Activated effector memory CD4-positive, alpha-beta T cell treated with Interleukin-2 at 50 U/mL for 16 hours (primary cell): ENCODE measurements around the gene NMRK1.
A peak's percentile ranks its signal among the peaks of the same experiment; 100 is the strongest.

Experiments used
- DNase-seq: peaks from one replicate; pipeline ENCODE4 v3.0.0-alpha.2; 2020

Gene NMRK1

DNA sequence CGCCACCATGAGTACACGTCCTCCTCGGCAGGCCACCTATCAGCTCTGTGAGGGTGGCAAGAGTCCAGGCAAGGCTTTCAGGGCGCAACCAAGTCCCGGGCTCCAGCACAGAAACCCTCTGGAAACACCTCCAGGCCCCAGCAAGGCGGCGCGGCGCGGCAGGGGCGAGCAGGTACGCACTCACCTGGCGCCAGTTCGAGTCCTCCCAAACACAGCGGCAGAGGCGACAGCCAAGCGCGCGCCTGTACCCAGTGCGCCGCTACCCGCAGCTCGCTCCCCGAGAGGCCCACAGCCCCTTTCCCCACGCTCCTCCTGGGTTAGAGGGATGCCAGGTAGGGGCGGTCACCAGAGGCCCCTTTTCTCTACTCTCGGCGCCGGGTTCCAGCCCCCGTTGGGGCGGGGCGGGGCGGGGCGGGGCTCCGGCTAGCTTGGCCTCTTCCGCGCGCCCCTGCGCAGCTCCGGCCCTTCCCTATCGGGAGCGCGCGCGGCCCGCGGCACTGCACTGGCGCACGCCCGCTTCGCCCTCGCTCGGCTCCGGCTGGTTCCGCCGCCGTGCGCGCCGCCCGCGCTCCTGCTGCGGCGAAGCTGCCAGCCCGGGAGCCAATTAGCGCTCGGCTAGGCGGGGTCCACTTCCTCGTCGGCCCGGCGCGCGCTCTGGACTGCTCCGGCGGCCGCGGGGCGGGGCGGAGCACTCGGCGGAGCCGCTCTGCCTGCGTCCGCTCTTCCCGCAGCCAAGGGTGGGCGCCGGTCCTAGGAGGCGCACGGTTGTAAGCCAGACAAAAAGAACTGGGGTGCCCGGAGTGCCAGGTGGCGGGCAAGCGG, at the start of gene NMRK1, which contains the start of gene OSTF1:
Gene NMRK1 (minus strand): TSS at position 332 of the 822 bp plus-strand sequence. CDS start 5,040 bp downstream, outside the sequence.
Gene OSTF1 (plus strand): TSS at position 691 of the 822 bp plus-strand sequence. CDS start 179 bp downstream, outside the sequence.
- peak; percentile 91 for DNase-seq

DNA sequence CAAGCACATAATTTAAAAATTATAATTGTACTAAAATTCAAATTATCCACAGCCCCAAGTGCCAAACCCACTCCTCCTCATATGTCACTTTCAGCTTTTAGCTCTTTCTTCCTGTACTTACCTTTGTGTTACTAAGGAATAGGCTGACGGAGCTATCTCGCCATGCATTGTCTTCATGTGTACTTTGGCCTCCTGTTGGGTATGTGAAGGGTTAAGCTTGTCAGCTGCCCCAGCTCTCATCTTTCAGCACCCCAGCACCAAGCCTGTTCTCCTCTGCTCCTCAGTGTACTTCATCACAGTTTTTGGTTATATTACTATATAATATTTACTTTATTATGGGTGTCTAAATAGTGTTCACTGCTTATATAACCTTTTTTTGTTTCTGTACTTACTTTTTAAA, 46.5 kb upstream of the NMRK1 start:
- no peak for DNase-seq

DNA sequence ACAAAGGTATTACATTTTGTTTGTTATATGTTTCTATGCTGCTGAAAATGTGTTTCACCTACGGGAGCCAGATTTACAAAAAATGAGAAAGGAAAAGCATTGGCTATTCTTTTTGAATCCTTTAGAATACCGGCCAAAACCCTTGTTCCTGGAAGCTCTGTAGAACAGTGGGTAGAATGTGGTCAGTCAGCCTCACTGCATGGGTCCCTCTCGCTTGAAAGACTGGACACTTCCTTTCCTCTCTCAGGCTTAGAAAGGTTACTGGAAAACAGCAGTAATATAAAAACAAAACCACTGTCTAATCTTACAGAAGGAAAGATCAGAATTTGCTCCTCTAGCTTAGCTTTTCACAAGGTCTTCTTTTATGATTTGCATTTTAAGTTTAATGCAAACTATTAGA, 45.4 kb upstream of the NMRK1 start:
- DNase-seq: no peak

DNA sequence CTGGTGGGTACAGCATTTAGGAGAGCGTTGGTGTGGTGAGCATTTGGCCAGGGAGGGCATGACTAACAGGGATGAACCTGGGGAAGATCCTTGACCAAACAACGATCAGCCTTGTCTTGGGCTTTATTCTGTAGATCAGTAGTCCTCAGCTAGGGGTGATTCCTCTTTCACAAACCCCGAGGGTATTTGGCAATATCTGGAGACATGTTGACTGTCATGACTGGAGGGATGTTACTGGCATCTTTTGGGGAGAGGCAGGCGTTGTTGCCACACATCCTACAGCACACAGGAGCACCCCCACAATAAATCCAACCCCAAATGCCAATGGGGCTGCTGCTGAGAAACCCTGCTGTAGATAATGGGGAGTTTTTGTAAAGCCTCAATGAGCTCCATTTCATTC, 44.3 kb upstream of the NMRK1 start:
- DNase-seq: no peak

DNA sequence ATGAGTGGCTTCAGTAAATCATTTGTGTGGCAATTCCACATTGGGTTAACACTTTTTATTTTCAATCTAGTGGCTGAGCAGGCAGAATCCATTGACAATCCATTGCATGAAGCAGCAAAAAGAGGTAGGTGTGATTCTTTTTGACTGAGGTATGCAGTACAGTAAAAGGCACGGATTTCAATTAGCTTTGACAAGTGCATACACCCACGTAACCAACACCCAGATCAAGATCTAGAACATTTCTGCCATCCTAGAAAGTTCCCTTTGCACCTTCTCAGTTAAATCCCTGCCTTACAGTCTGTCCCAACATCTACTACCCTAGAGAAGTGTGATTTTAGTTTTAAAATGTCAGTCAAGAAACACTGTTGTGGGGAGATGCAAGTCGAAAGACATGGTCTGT, 43.7 kb upstream of the NMRK1 start:
- DNase-seq: no peak

DNA sequence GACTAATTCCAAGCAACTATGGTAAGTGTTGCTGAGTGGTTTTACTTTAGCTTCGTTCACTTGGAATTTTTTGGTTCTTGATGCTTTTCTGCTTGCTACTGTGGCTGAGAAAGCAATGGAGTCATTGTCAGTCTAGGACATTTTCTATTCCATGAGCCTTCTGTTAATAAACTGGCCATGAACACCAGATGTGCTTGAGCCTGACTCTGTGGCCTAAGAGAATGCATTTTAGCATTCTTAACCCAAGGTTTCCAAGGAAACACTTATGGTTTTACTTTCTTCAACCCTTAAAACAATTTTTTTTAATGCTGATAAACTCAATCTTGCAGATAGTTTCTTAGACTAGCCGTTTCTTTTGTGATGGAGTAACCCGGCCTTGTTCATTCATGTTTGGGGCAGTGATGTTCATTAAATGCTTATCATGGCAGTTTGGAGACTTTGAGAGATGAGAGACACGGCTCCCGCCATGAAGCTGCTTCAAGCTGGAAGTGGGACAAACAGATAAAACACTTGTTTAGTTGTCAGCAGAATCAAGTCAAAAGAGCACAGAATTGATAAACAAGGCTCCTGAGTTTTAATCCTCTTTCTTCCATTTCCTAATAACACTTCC, 42.8 kb upstream of the NMRK1 start:
- DNase-seq: no peak

DNA sequence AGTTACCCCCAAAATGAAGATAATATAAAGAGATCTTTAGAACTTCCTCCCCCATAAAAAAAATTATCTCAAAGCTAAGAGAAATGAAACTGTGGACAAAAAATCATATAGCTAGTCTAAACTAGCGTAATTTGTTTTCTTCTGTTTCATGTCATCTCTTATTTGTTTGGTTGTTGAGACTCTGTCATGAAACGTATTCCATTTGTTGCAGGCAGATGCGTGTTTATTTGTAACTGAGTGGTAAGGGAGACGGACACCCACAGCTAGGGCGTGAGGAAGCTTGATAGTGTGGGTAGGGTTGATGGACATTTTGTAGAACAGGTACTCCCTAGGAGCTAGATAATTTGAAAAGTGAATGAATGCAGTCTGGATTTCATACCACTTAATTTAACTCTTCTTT, 42.2 kb upstream of the NMRK1 start:
- no peak for DNase-seq

DNA sequence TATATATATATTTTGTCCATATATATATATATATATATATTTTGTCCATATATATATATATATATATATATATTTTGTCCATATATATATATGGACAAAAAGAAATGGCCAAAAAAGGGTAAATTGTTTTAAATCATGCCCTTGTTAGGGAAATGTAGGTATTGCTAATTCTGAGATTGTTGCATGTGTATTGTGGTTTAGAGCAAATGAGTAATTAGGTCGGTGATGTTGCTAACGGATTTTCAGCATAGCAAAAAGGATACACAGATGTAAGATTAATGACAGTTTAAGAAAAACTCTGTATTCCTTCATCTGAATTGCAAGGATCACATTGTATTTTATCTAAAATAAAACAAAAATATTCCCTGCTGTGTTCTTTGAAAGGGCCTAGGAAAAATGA, 40.6 kb upstream of the NMRK1 start:
- DNase-seq: no peak

DNA sequence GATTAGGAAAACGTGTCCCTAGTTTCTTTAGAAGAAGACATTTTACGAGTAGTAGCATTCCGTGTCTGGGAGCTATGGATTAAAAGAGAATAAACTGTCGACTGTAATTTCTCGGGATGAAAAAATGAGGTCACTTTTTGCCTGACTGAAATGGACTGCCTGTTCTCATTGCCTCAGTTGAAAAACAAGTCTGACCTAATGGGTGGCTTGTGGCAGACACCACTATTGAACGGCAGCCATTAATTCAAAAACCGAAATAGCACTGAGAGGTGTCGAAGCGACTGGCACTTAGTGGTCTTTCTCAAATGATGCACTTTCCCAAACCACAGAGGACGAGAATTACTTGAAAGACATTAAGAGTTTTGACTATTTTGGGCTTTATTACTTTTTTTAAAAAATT, 35.7 kb upstream of the NMRK1 start:
- DNase-seq: no peak

DNA sequence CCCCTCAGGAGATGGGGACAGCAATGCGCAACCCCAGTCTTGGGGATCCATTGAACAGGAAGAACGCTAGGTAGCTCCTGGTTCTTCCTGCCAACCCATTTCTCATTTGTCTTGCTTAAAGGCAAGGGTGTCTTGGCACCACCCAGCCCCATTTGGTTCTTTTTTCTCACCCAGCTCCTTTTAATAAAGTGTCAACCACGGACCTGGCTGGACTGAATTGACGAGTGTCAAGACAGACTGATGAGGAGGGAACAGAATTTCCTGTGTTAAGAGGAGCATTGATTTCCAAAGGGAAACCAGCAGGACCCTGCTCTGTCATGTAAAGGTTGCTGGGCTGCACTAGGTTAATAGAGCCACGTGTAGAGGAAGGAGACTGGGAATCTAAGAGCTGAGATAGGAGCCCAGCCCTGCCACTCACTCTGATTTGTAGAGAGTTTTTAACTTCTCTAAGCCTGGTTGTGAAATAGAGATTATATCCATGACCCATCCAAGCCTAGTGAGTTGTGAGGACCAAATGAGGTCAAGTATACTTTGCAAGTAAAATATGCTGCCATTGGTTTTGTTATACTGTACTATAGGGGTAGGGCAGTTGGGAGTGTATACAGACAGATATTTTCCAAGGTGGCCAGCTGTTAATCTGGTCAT, 34.1 kb upstream of the NMRK1 start:
- DNase-seq: no peak

DNA sequence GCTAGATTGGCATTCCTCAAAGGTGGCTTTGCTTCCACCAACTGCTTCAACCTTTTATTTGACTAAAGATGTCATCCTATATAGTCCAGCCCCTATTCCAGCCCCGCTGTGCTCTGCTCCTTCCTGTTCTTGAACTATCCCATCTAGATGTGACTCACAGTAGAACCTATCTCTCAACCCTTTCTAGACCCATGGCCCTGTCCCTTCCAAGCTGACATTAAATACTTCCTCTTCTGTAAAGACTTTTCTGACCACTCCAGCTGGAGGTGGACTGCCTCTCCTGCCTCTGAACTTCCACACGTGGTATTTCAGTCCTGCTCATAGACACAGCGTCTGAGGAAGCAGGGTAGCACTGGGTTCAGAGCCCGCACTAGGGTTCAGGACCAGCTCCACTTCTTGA, 32.7 kb upstream of the NMRK1 start:
- no peak for DNase-seq

DNA sequence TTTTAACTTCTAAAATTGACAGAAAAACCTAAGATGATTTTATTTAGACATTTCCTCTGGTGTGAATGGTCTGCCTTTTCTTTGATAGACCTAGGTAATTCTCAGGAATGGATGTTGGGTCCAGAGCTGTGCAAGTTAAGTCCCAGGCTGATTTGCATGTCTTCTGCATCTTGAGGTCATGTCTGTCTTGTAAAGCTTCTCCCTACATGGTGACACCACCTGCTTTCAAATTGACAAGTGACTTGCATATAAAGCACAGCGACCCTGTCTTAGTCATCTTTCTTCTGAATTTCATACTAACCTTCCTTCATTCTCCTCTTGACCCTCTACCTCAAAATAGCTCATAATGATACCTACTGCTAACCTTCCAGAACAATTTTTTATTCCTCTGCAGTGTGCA, 29.6 kb upstream of the NMRK1 start:
- no peak for DNase-seq

DNA sequence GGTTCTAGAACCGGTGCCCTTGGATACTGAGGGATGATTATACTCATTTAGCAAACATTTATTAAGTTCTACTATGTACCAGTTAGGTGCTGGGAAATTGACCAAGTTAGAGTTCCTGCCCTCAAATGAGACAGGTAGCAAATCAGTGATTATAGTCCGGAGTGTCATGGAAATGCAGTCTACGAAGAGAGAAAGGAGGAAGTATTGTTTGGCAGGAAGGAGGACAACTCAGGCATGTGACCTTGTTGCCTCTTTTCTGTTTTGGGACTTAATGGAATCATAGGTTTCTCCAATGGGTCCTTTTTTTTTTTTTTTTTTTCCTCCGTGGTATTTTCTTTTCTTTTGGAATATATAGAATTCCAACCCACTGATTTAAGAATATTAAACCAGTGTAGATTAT, 28.4 kb upstream of the NMRK1 start:
- DNase-seq: no peak

DNA sequence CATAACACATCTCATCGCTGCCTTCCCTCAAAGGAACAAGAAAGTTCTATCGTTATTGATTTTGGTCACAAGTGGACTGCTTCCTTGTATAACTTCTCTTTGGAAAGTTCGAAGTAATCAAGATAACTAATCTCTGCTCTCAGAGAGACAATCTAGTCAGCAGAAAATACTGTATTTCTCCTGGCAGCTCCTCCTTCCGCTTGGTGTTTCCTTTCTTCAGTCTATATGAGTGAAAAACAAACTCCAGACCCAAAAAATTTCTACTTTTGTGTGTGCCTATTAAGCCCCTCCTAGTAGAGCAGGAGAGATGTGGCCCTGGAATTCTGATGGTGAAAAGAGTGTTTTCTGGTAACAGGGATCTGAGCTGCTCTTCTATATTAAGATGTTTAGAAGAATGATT, 24.8 kb upstream of the NMRK1 start:
- no peak for DNase-seq

DNA sequence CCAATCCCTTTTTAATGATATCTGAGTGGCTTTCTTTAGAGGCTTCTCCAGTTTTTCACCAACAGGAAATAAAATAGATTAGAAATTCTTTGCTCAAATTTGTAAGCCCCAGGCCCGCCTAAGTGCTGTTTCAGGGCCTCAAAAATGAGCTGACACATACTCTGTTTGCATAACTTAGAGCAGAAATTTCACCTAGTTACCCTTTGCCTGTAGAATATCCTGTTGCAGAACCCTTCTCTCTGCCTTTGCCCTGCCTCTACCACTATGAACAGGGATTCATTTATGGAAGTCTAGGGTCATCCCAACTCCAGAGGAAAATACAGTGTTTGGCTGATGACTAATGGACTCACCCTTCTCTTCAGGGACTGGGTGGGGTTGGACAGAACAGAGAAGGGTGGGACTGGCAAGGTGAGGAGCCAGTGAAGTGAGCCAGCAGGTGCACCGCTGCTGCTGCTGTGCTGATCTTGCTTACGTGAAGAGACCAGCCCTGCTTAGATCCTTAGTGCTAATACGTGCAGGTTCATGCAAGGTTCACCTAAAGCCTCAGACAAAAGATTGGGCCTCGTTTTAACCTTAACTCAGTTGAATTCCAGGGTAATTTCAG, 23.2 kb upstream of the NMRK1 start:
- DNase-seq: no peak

DNA sequence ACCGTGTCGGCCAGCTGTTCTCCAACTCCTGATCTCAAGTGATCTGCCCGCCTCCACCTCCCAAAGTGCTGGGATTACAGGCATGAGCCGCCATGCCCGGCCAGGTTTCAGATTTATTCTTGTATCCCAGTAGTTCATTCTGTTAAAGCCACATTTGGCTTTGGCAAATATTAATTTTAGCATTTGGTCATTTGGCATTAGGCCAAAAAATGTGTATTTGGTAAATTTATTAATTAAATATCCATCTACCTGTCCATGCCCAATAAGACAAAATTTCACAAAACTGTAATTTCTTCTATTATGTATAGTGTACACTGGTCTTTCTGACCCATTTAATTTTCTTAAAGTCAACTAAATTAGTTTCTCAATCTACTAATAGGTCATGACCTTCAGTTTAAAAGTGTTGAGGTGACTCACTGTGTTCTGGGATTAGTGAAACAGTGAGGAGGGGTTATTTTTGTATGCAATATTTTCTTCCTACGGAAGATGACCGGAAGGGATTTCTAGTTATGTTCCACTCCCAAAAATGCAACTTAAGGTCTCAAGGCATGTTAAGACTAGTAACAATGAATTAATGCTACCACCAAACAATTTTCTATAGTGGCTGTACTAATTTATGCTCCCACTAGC, 21.4 kb upstream of the NMRK1 start:
- no peak for DNase-seq

DNA sequence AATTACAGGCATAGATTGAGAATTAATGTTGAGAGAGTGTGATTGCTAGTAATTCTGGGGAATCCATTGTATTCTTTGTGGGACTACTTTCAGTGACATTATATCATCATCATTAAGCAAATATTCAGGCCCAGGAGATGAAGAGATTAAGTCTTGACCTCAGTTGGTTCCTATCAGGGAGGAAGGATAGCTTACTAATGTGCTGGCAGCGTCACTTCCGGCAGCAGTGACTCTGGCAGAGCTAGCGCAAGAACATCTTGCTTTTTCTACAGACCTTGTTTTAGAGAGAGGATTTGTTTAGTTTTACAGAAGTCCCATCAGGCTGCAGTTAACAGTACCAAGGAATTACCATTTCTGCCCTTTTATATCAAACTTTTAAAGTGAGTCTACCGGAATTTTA, 20.6 kb upstream of the NMRK1 start:
- DNase-seq: no peak

DNA sequence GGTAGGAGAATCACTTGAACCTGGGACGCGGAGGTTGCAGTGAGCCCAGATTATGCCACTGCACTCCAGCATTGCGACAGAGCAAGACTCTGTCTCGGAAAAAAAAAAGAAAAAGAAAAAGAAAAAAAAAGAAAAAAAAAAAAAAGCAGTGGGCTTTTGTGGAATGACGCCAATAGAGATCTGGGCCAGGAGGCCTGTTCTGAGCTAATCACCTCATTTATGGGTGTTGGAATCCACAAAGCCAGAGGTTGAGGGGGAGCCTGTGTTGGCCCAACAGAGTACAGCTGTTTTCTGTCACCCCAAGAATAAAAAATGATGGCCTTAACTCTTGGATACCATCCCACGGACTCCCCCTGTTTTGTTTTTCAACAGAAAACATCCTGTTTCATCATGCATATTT, 18.9 kb upstream of the NMRK1 start:
- no peak for DNase-seq

DNA sequence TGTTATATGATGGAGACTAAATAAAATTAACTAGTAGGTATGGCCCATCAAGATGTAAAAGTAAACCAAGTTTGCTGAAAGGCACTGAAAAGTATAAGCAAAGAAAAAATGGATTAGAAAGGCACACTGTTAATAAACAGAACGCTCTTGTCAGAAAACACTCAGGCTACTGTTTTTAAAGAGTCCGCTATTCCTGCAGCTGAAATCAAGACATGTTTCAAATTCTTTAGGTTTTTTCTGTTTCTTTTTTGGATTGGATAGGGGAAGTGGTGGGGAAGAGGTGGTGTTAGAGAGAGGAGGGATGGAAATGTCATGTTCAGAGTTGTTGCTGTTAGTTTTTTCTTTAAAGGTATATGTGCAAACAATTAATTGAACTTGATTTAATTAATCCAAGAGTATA, 17.9 kb upstream of the NMRK1 start:
- DNase-seq: no peak

DNA sequence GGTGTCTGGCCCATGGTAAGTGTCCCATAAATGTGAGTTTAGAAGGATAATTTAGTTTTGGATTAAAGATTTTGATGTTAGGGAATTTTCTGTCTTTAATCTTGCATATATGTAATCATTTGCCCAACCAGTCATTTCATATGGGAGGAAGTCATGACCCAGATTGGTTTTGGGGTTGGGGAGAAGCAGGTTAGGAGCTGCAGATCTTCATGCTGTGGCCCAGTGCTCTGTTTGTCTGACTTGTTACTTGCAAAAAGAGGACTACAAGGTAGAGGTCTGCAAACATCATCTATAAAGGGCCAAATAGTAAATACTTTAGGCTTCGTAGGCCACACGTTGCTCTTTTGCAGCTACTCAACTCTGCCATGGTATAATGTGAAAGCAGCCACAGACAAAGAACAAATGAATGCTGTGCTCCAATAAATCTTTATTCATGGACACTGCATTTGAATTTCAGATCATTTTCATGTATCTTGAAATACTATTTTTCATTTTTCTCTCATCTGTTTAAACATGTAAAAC, 17.1 kb upstream of the NMRK1 start:
- DNase-seq: no peak

DNA sequence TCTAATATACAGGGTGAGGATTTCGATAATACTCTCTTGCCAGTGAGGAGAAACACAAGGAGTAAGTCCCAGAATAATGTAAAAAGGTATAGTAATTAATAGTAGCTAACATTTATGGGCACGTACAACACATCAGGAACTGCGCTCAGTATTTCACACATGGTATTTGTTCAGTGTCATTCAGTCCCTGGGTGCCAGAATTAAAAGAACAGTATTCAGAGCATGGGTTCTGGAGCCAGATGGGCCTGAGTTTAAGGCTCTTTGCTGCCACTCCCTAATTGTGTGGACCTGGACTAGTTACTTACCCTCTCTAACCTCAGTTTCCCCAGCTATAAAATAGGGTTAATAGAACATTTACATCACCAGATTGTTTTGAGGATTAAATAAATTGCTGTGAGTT, 16.7 kb upstream of the NMRK1 start:
- DNase-seq: no peak

DNA sequence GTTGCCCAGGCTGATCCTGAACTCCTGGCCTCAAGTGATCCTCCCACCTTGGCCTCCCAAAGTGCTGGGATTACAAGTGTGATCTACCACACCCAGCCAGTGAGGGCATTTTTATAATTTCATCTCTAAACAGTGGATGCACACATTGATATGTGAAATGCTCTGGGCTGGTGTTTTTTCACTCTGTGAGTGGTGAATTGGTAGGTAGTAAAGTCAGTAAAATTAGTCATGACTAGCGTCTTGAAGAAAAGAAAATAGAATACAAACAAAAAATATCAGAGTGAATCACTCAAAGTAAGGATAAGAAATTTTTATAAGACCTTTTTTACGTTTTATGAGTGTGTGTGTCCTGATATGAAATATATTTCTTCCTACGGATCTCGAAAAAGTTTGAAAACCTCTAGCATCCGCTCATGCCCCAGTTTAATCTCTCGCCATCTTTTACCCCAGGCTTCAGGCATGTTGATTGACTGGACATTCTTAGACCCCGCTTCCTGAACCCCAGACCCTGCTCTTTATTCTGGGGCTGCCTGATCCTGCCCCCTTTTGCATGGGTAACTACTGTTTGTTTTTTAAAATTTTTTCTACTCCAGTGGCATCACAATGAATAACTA, 14.3 kb upstream of the NMRK1 start:
- DNase-seq: no peak
